Sigmoid colon (tissue), 4 donors: ENCODE measurements around the gene BCAS3.

ENCODE experiments used
- CTCF ChIP-seq, 4 experiments: fragments of 450-650 bp in 3 of 4; fragments of 200-600 bp in 1 of 4; IDR thresholded peaks; one replicate each; pipeline ENCODE4 v1.5.1; 2016 to 2019; ENCODE audit warnings: antibody characterized with exemption in 4 of 4, mild to moderate bottlenecking in 3 of 4, moderate library complexity in 2 of 4
- POLR2A ChIP-seq, 2 donors: fragments of 450-650 bp; IDR thresholded peaks; one replicate each; pipeline ENCODE4 v1.6.1; 2016; ENCODE audit warnings: antibody characterized with exemption in 2 of 2, mild to moderate bottlenecking in 2 of 2, moderate library complexity in 2 of 2
- POLR2AphosphoS5 ChIP-seq, 4 donors: sonication (generic); formaldehyde crosslinking; IDR thresholded peaks; one replicate each; pipeline ENCODE4 v1.6.1; 2017; ENCODE audit warnings: antibody characterized with exemption in 4 of 4

GRCh38 chr17:61140081-61140786 lies 462.6 kb downstream of the BCAS3 start:
- TF ChIP-seq POLR2AphosphoS5 (IDR thresholded peaks at IDR 0.05) (no peak), CTCF (IDR thresholded peaks at IDR 0.05) (no peak), POLR2A (IDR thresholded peaks at IDR 0.05) (no peak)
